Astrocyte (in vitro differentiated cells and primary cell): ENCODE measurements around the gene JHY. TPM values are rescaled to one million over a fixed set of nuclear protein-coding genes. Genes with fewer than 3 reads are reported as not detected.
"Not testable (repeated sequence)": the region's sequence is repeated elsewhere in the genome, so short reads cannot be mapped to it uniquely, and the experiment has no call there.

Source experiments
- DNase-seq: peaks from one replicate; pipeline ENCODE4 v3.0.0-alpha.2; 2010; ENCODE audit warnings: low read depth
- FAIRE-seq: peaks from 2 replicates; lab custom pipeline; 2011; peaks lifted over from hg19 to GRCh38; lab: Jason Lieb, UNC
- H2AFZ ChIP-seq: 2 replicates; pipeline ENCODE4 v1.6.0; 2012; ENCODE audit warnings: low read depth, low read length, inconsistent platforms
- H3K27ac ChIP-seq: 2 replicates; pipeline ENCODE4 v1.5.1; 2011; ENCODE audit warnings: low read depth, low read length, inconsistent platforms
- H3K27me3 ChIP-seq: 2 replicates; pipeline ENCODE4 v1.6.0; 2011; ENCODE audit warnings: low read length, inconsistent platforms; ENCODE audit not compliant: insufficient read depth
- H3K36me3 ChIP-seq: 2 replicates; pipeline ENCODE4 v1.5.1; 2011; ENCODE audit warnings: low read length, inconsistent platforms; ENCODE audit not compliant: insufficient read depth
- H3K4me1 ChIP-seq: 2 replicates; pipeline ENCODE4 v1.5.1; 2011; ENCODE audit warnings: low read length, inconsistent platforms; ENCODE audit not compliant: insufficient read depth
- H3K4me2 ChIP-seq: 2 replicates; pipeline ENCODE4 v1.6.0; 2012; ENCODE audit warnings: low read length, inconsistent platforms
- H3K4me3 ChIP-seq: 2 replicates; pipeline ENCODE4 v1.5.1; 2011; ENCODE audit warnings: low read depth, mild to moderate bottlenecking, low read length, inconsistent platforms; ENCODE audit not compliant: insufficient read depth
- H3K79me2 ChIP-seq: 2 replicates; pipeline ENCODE4 v1.6.0; 2012; ENCODE audit warnings: mild to moderate bottlenecking, low read length, inconsistent platforms; ENCODE audit not compliant: insufficient read depth
- H3K9ac ChIP-seq: 2 replicates; pipeline ENCODE4 v1.6.0; 2012; ENCODE audit warnings: mild to moderate bottlenecking, low read length, inconsistent platforms
- H3K9me3 ChIP-seq: 2 replicates; pipeline ENCODE4 v1.5.1; 2012; ENCODE audit warnings: low read depth, mild to moderate bottlenecking, low read length, inconsistent platforms; ENCODE audit not compliant: insufficient read depth
- H4K20me1 ChIP-seq: 2 replicates; pipeline ENCODE4 v1.6.0; 2012; ENCODE audit warnings: low read length, inconsistent platforms; ENCODE audit not compliant: insufficient read depth
- H3K27ac Mint-ChIP-seq: one replicate; pipeline ENCODE4 v1.8.0; 2021; ENCODE audit warnings: mild to moderate bottlenecking, mixed read lengths; ENCODE audit not compliant: unreplicated experiment
- H3K27me3 Mint-ChIP-seq: one replicate; pipeline ENCODE4 v1.8.0; 2021; ENCODE audit warnings: low read depth, mixed read lengths; ENCODE audit not compliant: unreplicated experiment
- H3K36me3 Mint-ChIP-seq: one replicate; pipeline ENCODE4 v1.8.0; 2021; ENCODE audit warnings: low read depth, mixed read lengths; ENCODE audit not compliant: unreplicated experiment
- H3K4me1 Mint-ChIP-seq: one replicate; pipeline ENCODE4 v1.8.0; 2021; ENCODE audit warnings: low read depth, mixed read lengths; ENCODE audit not compliant: unreplicated experiment
- H3K4me3 Mint-ChIP-seq: one replicate; pipeline ENCODE4 v1.8.0; 2021; ENCODE audit warnings: mild to moderate bottlenecking, moderate library complexity, mixed read lengths; ENCODE audit not compliant: unreplicated experiment
- H3K9me3 Mint-ChIP-seq: one replicate; pipeline ENCODE4 v1.8.0; 2021; ENCODE audit warnings: mild to moderate bottlenecking, mixed read lengths; ENCODE audit not compliant: unreplicated experiment
- EZH2 ChIP-seq: IDR thresholded peaks from 2 replicates; pipeline ENCODE4 v1.6.1; 2012; ENCODE audit warnings: mild to moderate bottlenecking, low read length, inconsistent platforms; ENCODE audit not compliant: insufficient read depth
- total RNA-seq: library from RNA; stranded (reverse); gene quantifications from 2 replicates; pipeline ENCODE4 v1.2.1, GENCODE V29; 2021
- TF ChIP-seq, protein P1 (sequence below): IDR thresholded peaks from 2 replicates; pipeline ENCODE4 v1.5.1; 2011; ENCODE audit warnings: low read depth, mild to moderate bottlenecking, inconsistent platforms, low read length, moderate library complexity; ENCODE audit not compliant: insufficient read depth

Gene JHY
- total RNA-seq, 1 donor from 2014 or later: 2.7 TPM

DNA sequence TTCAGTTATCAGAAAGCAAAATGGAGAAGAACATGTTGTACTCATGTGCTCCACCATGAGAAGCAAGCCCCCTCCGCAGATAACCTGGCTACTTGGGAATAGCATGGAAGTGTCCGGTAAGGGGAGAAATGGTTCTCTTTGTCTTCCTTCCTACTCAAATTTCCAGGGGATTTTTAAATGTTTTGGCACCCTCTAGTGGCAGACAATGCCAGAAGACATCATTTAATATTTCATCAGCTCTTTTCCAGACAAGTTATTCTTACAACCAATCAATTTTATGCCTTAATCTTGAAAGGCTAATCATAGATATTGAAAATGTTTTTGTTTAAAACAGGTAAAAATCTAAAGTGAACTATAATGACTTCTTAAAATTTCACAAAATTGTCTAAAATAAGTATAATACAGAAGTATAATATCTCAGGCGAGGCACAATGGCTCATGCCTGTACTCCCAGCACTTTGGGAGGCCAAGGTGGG lies 28.6 kb upstream of the JHY start:
- Mint-ChIP-seq H3K36me3 (no peaks in the 10 kb centered on the region), H3K27ac (no peak overlapping the region), H3K4me3 (no peak overlapping the region), H3K4me1 (peaks cover 41% of the 10 kb centered on the region), H3K27me3 (no peaks in the 10 kb centered on the region), H3K9me3 (no peaks in the 10 kb centered on the region)
- no peaks in the 10 kb centered on the region for H3K9me3 ChIP-seq
- H3K27me3 ChIP-seq: no peaks in the 10 kb centered on the region
- peak; percentile 20 for FAIRE-seq
- no peak overlapping the region for H3K27ac ChIP-seq
- H3K9ac ChIP-seq: no peak overlapping the region
- H2AFZ ChIP-seq: peak overlapping the region; percentile 44
- no peaks in the 10 kb centered on the region for H3K79me2 ChIP-seq
- H3K36me3 ChIP-seq: no peaks in the 10 kb centered on the region
- H3K4me2 ChIP-seq: no peak overlapping the region
- TF ChIP-seq EZH2: no peak
- TF ChIP-seq, protein P1, sequence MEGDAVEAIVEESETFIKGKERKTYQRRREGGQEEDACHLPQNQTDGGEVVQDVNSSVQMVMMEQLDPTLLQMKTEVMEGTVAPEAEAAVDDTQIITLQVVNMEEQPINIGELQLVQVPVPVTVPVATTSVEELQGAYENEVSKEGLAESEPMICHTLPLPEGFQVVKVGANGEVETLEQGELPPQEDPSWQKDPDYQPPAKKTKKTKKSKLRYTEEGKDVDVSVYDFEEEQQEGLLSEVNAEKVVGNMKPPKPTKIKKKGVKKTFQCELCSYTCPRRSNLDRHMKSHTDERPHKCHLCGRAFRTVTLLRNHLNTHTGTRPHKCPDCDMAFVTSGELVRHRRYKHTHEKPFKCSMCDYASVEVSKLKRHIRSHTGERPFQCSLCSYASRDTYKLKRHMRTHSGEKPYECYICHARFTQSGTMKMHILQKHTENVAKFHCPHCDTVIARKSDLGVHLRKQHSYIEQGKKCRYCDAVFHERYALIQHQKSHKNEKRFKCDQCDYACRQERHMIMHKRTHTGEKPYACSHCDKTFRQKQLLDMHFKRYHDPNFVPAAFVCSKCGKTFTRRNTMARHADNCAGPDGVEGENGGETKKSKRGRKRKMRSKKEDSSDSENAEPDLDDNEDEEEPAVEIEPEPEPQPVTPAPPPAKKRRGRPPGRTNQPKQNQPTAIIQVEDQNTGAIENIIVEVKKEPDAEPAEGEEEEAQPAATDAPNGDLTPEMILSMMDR: peak; percentile 86
- peaks cover 36% of the 10 kb centered on the region for H3K4me1 ChIP-seq
- H4K20me1 ChIP-seq: no peaks in the 10 kb centered on the region
- peak; percentile 65 for DNase-seq
- H3K4me3 ChIP-seq: no peak overlapping the region

DNA sequence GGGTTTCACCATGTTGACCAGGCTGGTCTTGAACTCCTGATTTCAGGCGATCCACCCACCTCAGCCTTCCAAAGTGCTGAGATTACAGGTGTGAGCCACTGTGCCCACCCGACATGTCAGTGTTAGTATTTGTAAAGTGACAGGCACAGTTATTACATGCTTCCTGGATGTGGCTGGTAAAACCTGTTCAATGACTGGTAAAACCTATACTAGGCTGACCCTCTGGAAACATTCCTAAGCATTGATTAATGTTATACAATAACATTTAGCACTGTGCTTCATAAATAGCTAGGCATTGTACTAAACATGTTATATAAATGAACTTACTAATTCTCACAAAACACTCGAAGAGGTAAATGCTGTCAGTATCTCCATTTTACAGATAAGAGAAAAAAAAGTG lies 20.9 kb upstream of the JHY start:
- H3K27me3 ChIP-seq: no peaks in the 10 kb centered on the region
- no peak overlapping the region for H3K27ac ChIP-seq
- no peak overlapping the region for H3K4me3 Mint-ChIP-seq
- no peaks in the 10 kb centered on the region for H3K9me3 Mint-ChIP-seq
- DNase-seq (no peak), FAIRE-seq (no peak)
- H3K79me2 ChIP-seq: no peaks in the 10 kb centered on the region
- no peak overlapping the region for H2AFZ ChIP-seq
- H4K20me1 ChIP-seq: no peaks in the 10 kb centered on the region
- TF ChIP-seq, protein P1: no peak
- TF ChIP-seq EZH2: no peak
- H3K9ac ChIP-seq: no peak overlapping the region
- peak overlapping the region; percentile 58 for H3K27ac Mint-ChIP-seq
- no peak overlapping the region for H3K4me3 ChIP-seq
- H3K36me3 Mint-ChIP-seq: no peaks in the 10 kb centered on the region
- no peaks in the 10 kb centered on the region for H3K9me3 ChIP-seq
- no peak overlapping the region for H3K4me2 ChIP-seq
- H3K27me3 Mint-ChIP-seq: peaks cover 2% of the 10 kb centered on the region
- H3K36me3 ChIP-seq: no peaks in the 10 kb centered on the region
- H3K4me1 Mint-ChIP-seq: peaks cover 11% of the 10 kb centered on the region
- H3K4me1 ChIP-seq: peaks cover 7% of the 10 kb centered on the region

DNA sequence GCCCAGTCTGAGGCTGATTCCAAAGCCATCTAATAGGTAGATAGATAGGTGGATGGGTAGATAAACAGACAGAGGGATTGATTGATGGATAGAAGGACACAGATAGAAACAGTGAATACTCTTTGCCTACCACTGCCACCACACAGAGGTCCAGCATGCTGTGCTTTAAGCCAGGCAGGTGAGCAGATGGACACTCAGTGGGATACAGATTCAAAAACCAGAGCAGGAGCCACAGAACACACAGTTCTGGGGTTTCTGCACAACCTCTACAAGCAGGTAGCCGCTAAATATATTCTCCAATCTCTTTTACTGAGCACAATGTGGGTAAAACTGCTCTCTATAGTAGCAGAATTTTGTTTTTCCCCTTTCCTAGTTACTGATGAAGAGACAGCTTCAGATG lies 20.5 kb upstream of the JHY start:
- DNase-seq (no peak), FAIRE-seq (no peak)
- TF ChIP-seq, protein P1: no peak
- no peak for TF ChIP-seq EZH2
- Mint-ChIP-seq H3K9me3 (no peaks in the 10 kb centered on the region), H3K36me3 (no peaks in the 10 kb centered on the region), H3K27ac (no peak overlapping the region), H3K4me3 (no peak overlapping the region), H3K4me1 (peaks cover 8% of the 10 kb centered on the region), H3K27me3 (peaks cover 2% of the 10 kb centered on the region)
- Histone ChIP-seq H3K4me1 (peaks cover 4% of the 10 kb centered on the region), H3K9me3 (no peaks in the 10 kb centered on the region), H3K79me2 (no peaks in the 10 kb centered on the region), H3K27me3 (no peaks in the 10 kb centered on the region), H3K4me3 (no peak overlapping the region), H3K9ac (no peak overlapping the region), H3K36me3 (no peaks in the 10 kb centered on the region), H3K4me2 (no peak overlapping the region), H4K20me1 (no peaks in the 10 kb centered on the region), H2AFZ (no peak overlapping the region), H3K27ac (no peak overlapping the region)

DNA sequence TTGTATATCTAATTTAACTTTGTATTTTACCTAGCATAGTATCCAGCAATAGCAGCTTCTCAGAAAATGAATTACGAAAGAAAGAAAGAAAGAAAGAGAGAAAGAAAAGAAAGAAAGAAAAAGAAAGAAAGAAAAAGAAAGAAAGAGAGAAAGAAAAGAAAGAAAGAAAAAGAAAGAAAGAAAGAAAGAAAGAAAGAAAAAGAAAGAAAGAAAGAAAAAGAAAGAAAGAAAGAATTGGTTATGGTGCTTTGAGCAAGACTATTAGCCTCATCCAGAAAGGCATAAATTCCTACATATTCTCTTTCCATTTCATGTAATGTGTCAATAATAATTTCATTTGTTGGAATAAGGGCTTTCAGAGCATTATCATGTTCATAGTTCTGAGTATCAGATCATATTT lies 19.4 kb upstream of the JHY start:
- FAIRE-seq, H3K4me3 ChIP-seq: not testable (repeated sequence)

More for the DNA sequence above, 19.4 kb upstream of the JHY start:
- H3K4me3 Mint-ChIP-seq, H4K20me1 ChIP-seq, H3K9ac ChIP-seq, H3K27me3 Mint-ChIP-seq, H3K9me3 ChIP-seq, H2AFZ ChIP-seq, H3K36me3 Mint-ChIP-seq, H3K4me2 ChIP-seq, H3K27ac ChIP-seq, H3K27ac Mint-ChIP-seq, H3K36me3 ChIP-seq, H3K27me3 ChIP-seq, H3K9me3 Mint-ChIP-seq, H3K4me1 ChIP-seq, DNase-seq, H3K79me2 ChIP-seq, H3K4me1 Mint-ChIP-seq: not testable (repeated sequence)
